ENCODE measurements around the gene JARID2. TPM values are rescaled to one million over a fixed set of nuclear protein-coding genes. Genes with fewer than 3 reads are reported as not detected.

The JARID2 gene
- total RNA-seq, 1 donor from 2014 or later, result 8.4 TPM

GRCh38 chr6:15370733-15371671 is 125.1 kb downstream of the JARID2 start:
- intact Hi-C loops (cut with DNase I), result no loop called here
- no peak for DNase-seq (ENCODE audit: missing footprints)
- ATAC-seq, result no peak

GRCh38 chr6:15372932-15373331 is 127.1 kb downstream of the JARID2 start:
- no peak for ATAC-seq
- DNase-seq (ENCODE audit: missing footprints), result no peak
- intact Hi-C loops (cut with DNase I), result no loop called here

GRCh38 chr6:15374119-15374518 is 128.2 kb downstream of the JARID2 start:
- intact Hi-C loops (cut with DNase I), result no loop called here
- DNase-seq (ENCODE audit: missing footprints) (no peak), ATAC-seq (no peak)

- no peak for DNase-seq (ENCODE audit: missing footprints)
- ATAC-seq, result no peak
- intact Hi-C loops (cut with DNase I), result no loop called here
Measured at GRCh38 chr6:15375018-15375417, 129.1 kb downstream of the JARID2 start.

GRCh38 chr6:15375638-15376290 is 129.9 kb downstream of the JARID2 start:
- intact Hi-C loops (cut with DNase I), result no loop called here
- no peak for DNase-seq (ENCODE audit: missing footprints)
- no peak for ATAC-seq

GRCh38 chr6:15376900-15377487 is 131.1 kb downstream of the JARID2 start:
- DNase-seq (ENCODE audit: missing footprints) (no peak), ATAC-seq (no peak)
- intact Hi-C loops (cut with DNase I), result no loop called here

- ATAC-seq (no peak), DNase-seq (ENCODE audit: missing footprints) (no peak)
- intact Hi-C loops (cut with DNase I), result no loop called here
Measured at GRCh38 chr6:15378272-15378671, 132.4 kb downstream of the JARID2 start.

- intact Hi-C loops (cut with DNase I), result no loop called here
- DNase-seq (ENCODE audit: missing footprints) (no peak), ATAC-seq (no peak)
Measured at GRCh38 chr6:15378866-15379265, 133.0 kb downstream of the JARID2 start.

GRCh38 chr6:15380351-15380750 is 134.5 kb downstream of the JARID2 start:
- DNase-seq (ENCODE audit: missing footprints) (no peak), ATAC-seq (no peak)
- intact Hi-C loops (cut with DNase I), result no loop called here

GRCh38 chr6:15382089-15382488 is 136.2 kb downstream of the JARID2 start:
- no peak for DNase-seq (ENCODE audit: missing footprints)

GRCh38 chr6:15382712-15383111 is 136.8 kb downstream of the JARID2 start:
- intact Hi-C loops (cut with DNase I), result no loop called here
- DNase-seq (ENCODE audit: missing footprints) (no peak), ATAC-seq (no peak)

More at GRCh38 chr6:15382089-15382488, 136.2 kb downstream of the JARID2 start:
- intact Hi-C loops (cut with DNase I), result no loop called here
- no peak for ATAC-seq

GRCh38 chr6:15384901-15385300 is 139.0 kb downstream of the JARID2 start:
- DNase-seq (ENCODE audit: missing footprints) (no peak), ATAC-seq (no peak)
- intact Hi-C loops (cut with DNase I), result loop anchor here (5.0 kb wide), 2 partner anchors 138 to 508 kb away; partner anchors contain the start of gene JARID2

GRCh38 chr6:15385521-15385920 is 139.7 kb downstream of the JARID2 start:
- ATAC-seq (no peak), DNase-seq (ENCODE audit: missing footprints) (no peak)
- intact Hi-C loops (cut with DNase I), result loop anchor here (5.0 kb wide), 2 partner anchors 138 to 508 kb away; partner anchors contain the start of gene JARID2

- ATAC-seq, result no peak
- intact Hi-C loops (cut with DNase I), result loop anchor here (5.0 kb wide), 2 partner anchors 139 to 509 kb away; partner anchors contain the start of gene JARID2
- DNase-seq (ENCODE audit: missing footprints), result no peak
Measured at GRCh38 chr6:15386110-15386755, 140.4 kb downstream of the JARID2 start.

GRCh38 chr6:15386756-15387112 is 140.9 kb downstream of the JARID2 start:
- ATAC-seq, result no peak
- intact Hi-C loops (cut with DNase I), result loop anchor here (5.0 kb wide), 2 partner anchors 139 to 509 kb away; partner anchors contain the start of gene JARID2
- DNase-seq (ENCODE audit: missing footprints), result no peak

GRCh38 chr6:15387118-15387517 is 141.2 kb downstream of the JARID2 start:
- ATAC-seq, result no peak
- intact Hi-C loops (cut with DNase I), result loop anchor here (5.0 kb wide), 2 partner anchors 140 to 510 kb away; partner anchors contain the start of gene JARID2
- DNase-seq (ENCODE audit: missing footprints), result no peak

- intact Hi-C loops (cut with DNase I), result loop anchor here (5.0 kb wide), 2 partner anchors 142 to 512 kb away; partner anchors contain the start of gene JARID2
- DNase-seq (ENCODE audit: missing footprints) (no peak), ATAC-seq (peak; percentile 81)
Measured at GRCh38 chr6:15389084-15389764, 143.4 kb downstream of the JARID2 start.
